HepG2 (cell line): Measurements from ENCODE around the gene GLIPR1. TPM values are rescaled to one million over a fixed set of nuclear protein-coding genes. Genes with fewer than 3 reads are reported as not detected.
A peak's percentile ranks its signal among the peaks of the same experiment; 100 is the strongest.

Experiments
- ARID2 ChIP-seq: sonication (generic); formaldehyde crosslinking; IDR thresholded peaks from 2 replicates; pipeline ENCODE4 v1.8.1; 2022; ENCODE audit warnings: mild to moderate bottlenecking, missing genetic modification reagents, borderline replicate concordance
- EP300 ChIP-seq, 3 experiments: sonication (generic) in 1 of 3; formaldehyde crosslinking in 1 of 3; IDR thresholded peaks; 2 replicates each; pipeline versions ENCODE4 v1.5.1 to v1.6.1; 2011 to 2020; ENCODE audit warnings: low read depth in 2 of 3, low read length in 2 of 3, borderline replicate concordance in 1 of 3, improper control_type of control experiment in 1 of 3, mild to moderate bottlenecking in 1 of 3, missing genetic modification reagents in 1 of 3, moderate library complexity in 1 of 3
- KMT2A ChIP-seq: sonication (generic); formaldehyde crosslinking; IDR thresholded peaks from 2 replicates; pipeline ENCODE4 v1.4.0; 2020; ENCODE audit warnings: missing genetic modification reagents
- PCBP2 ChIP-seq: fragments of 200-400 bp; formaldehyde crosslinking; optimal IDR thresholded peaks from 2 replicates; pipeline ENCODE3; 2018; ENCODE audit warnings: low read length, low read depth; ENCODE audit not compliant: poor library complexity, severe bottlenecking
- RBFOX2 ChIP-seq: fragments of 200-400 bp; formaldehyde crosslinking; IDR thresholded peaks from 2 replicates; pipeline ENCODE4 v1.6.1; 2017; ENCODE audit warnings: low read depth, mild to moderate bottlenecking, low read length
- ZNF572 ChIP-seq: sonication (generic); formaldehyde crosslinking; IDR thresholded peaks from 2 replicates; pipeline ENCODE4 v1.5.1; 2020; ENCODE audit warnings: mild to moderate bottlenecking, missing genetic modification reagents
- ZNF614 ChIP-seq: IDR thresholded peaks from 2 replicates; pipeline ENCODE4 v1.6.1; 2018; ENCODE audit warnings: missing biosample characterization, missing genetic modification reagents, inconsistent platforms, borderline replicate concordance
- polyA plus RNA-seq, 8 experiments: library from polyadenylated mRNA; depleted of rRNA in 3 of 8; stranded (reverse) in 7 of 8; unstranded in 1 of 8; fragments of >200 nt; fragmentation: Illumina TruSeq in 4 of 8; extraction: Trizol in 4 of 8; gene quantifications; 2 replicates each; pipeline versions ENCODE4 v1.2.1 to v1.2.3, GENCODE V29; 2011 to 2016; ENCODE audit warnings: low read depth in 4 of 8, missing spikeins in 1 of 8, mixed read lengths in 1 of 8; ENCODE audit not compliant: insufficient read depth in 1 of 8
- total RNA-seq, 5 experiments: library from RNA; depleted of rRNA; stranded (reverse); fragments of >200 nt; fragmentation: Illumina TruSeq; extraction: Trizol; gene quantifications; 2 replicates each; pipeline ENCODE4 v1.2.3, GENCODE V29; 2016; ENCODE audit warnings: low read depth in 1 of 5
- TF ChIP-seq, protein P1 (sequence below): sonication (generic); formaldehyde crosslinking; IDR thresholded peaks from 2 replicates; pipeline ENCODE4 v1.4.0; 2020; ENCODE audit warnings: missing genetic modification reagents, mild to moderate bottlenecking, borderline replicate concordance
- TF ChIP-seq, protein P2 (sequence below): sonication (generic); formaldehyde crosslinking; IDR thresholded peaks from 2 replicates; pipeline ENCODE4 v1.8.1; 2023; ENCODE audit warnings: missing genetic modification reagents, inconsistent platforms, borderline replicate concordance
- TF ChIP-seq, protein P3 (sequence below): sonication (generic); formaldehyde crosslinking; IDR thresholded peaks from 2 replicates; pipeline ENCODE4 v1.4.0; 2020; ENCODE audit warnings: mild to moderate bottlenecking, missing genetic modification reagents
- TF ChIP-seq, protein P4 (sequence below): sonication (generic); formaldehyde crosslinking; IDR thresholded peaks from 2 replicates; pipeline ENCODE4 v1.4.0; 2020; ENCODE audit warnings: mild to moderate bottlenecking, low read depth, missing genetic modification reagents

The GLIPR1 gene
- total and polyA plus RNA-seq, 2 of the 13 experiments (the other 11 are each of a cell fraction or from before 2014, with no cell fraction given) = 1.9 to 5.0 TPM

DNA sequence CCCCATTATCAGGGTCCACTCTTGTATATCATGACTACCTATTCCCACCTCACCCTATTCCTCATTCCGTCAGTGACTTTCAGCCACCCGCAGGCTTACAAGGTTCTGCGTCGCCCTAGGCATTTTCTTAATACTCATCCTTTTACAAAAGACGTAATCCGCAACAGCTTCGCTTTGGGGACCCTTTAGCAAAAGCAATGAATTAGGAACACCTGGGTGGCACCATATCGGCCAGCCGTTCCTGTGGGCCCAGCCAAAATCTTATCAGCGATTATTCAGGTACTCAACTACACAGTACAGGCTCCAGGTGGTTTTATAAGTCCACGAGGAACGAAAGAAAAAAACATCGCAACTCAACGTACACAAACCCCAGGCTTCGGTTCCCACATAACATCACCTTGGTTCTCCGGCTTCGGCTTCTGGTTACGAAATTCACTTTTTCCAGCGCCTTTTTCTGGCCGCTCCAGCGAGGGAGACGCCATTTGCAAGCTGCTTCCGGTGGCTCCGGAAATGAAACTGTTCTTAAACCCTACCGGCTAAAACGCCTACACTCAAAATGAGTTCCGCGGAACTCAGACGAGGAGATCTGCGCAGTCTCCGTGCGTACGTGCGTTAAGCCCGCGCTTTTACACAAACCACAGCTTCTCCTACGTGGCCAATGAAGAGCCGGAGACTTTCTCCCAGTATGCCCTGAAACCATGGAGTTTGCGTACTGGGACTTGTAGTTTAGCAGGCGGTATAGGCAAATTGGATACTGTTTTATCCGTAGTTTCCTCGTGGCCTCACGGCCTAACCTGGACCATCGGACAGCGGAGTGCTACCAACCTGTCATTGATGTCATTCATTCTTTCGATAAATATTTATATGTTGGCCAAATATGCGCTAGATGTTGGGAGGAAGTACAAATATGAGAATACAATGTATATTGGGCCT lies 30.8 kb downstream of the GLIPR1 start, which contains the start of gene KRR1 (continued):
- TF ChIP-seq, protein P1, sequence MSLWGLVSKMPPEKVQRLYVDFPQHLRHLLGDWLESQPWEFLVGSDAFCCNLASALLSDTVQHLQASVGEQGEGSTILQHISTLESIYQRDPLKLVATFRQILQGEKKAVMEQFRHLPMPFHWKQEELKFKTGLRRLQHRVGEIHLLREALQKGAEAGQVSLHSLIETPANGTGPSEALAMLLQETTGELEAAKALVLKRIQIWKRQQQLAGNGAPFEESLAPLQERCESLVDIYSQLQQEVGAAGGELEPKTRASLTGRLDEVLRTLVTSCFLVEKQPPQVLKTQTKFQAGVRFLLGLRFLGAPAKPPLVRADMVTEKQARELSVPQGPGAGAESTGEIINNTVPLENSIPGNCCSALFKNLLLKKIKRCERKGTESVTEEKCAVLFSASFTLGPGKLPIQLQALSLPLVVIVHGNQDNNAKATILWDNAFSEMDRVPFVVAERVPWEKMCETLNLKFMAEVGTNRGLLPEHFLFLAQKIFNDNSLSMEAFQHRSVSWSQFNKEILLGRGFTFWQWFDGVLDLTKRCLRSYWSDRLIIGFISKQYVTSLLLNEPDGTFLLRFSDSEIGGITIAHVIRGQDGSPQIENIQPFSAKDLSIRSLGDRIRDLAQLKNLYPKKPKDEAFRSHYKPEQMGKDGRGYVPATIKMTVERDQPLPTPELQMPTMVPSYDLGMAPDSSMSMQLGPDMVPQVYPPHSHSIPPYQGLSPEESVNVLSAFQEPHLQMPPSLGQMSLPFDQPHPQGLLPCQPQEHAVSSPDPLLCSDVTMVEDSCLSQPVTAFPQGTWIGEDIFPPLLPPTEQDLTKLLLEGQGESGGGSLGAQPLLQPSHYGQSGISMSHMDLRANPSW (CRISPR knock-in tag) = peak; percentile 29; the same call in 1 of the 2 replicates
- TF ChIP-seq, protein P2, sequence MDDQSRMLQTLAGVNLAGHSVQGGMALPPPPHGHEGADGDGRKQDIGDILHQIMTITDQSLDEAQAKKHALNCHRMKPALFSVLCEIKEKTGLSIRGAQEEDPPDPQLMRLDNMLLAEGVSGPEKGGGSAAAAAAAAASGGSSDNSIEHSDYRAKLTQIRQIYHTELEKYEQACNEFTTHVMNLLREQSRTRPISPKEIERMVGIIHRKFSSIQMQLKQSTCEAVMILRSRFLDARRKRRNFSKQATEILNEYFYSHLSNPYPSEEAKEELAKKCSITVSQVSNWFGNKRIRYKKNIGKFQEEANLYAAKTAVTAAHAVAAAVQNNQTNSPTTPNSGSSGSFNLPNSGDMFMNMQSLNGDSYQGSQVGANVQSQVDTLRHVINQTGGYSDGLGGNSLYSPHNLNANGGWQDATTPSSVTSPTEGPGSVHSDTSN (CRISPR knock-in tag) = no peak
- TF ChIP-seq KMT2A (CRISPR knock-in tag) (peak; percentile 99), ZNF614 (CRISPR knock-in tag) (peak; percentile 83), ZNF572 (CRISPR knock-in tag) (peak; percentile 97; the same call in 1 of the 2 replicates), PCBP2 (no peak), ARID2 (no peak), EP300 (IDR thresholded peaks at IDR 0.05; ENCODE audit: low read depth in 2 of 2, low read length in 2 of 2) (no peak), EP300 (CRISPR knock-in tag; IDR thresholded peaks at IDR 0.05; ENCODE audit: borderline replicate concordance) (no peak; the same call in 1 of the 2 replicates), RBFOX2 (0 out of 2 replicates have a peak, but pooled peaks have one; percentile 21)
- TF ChIP-seq, protein P3, sequence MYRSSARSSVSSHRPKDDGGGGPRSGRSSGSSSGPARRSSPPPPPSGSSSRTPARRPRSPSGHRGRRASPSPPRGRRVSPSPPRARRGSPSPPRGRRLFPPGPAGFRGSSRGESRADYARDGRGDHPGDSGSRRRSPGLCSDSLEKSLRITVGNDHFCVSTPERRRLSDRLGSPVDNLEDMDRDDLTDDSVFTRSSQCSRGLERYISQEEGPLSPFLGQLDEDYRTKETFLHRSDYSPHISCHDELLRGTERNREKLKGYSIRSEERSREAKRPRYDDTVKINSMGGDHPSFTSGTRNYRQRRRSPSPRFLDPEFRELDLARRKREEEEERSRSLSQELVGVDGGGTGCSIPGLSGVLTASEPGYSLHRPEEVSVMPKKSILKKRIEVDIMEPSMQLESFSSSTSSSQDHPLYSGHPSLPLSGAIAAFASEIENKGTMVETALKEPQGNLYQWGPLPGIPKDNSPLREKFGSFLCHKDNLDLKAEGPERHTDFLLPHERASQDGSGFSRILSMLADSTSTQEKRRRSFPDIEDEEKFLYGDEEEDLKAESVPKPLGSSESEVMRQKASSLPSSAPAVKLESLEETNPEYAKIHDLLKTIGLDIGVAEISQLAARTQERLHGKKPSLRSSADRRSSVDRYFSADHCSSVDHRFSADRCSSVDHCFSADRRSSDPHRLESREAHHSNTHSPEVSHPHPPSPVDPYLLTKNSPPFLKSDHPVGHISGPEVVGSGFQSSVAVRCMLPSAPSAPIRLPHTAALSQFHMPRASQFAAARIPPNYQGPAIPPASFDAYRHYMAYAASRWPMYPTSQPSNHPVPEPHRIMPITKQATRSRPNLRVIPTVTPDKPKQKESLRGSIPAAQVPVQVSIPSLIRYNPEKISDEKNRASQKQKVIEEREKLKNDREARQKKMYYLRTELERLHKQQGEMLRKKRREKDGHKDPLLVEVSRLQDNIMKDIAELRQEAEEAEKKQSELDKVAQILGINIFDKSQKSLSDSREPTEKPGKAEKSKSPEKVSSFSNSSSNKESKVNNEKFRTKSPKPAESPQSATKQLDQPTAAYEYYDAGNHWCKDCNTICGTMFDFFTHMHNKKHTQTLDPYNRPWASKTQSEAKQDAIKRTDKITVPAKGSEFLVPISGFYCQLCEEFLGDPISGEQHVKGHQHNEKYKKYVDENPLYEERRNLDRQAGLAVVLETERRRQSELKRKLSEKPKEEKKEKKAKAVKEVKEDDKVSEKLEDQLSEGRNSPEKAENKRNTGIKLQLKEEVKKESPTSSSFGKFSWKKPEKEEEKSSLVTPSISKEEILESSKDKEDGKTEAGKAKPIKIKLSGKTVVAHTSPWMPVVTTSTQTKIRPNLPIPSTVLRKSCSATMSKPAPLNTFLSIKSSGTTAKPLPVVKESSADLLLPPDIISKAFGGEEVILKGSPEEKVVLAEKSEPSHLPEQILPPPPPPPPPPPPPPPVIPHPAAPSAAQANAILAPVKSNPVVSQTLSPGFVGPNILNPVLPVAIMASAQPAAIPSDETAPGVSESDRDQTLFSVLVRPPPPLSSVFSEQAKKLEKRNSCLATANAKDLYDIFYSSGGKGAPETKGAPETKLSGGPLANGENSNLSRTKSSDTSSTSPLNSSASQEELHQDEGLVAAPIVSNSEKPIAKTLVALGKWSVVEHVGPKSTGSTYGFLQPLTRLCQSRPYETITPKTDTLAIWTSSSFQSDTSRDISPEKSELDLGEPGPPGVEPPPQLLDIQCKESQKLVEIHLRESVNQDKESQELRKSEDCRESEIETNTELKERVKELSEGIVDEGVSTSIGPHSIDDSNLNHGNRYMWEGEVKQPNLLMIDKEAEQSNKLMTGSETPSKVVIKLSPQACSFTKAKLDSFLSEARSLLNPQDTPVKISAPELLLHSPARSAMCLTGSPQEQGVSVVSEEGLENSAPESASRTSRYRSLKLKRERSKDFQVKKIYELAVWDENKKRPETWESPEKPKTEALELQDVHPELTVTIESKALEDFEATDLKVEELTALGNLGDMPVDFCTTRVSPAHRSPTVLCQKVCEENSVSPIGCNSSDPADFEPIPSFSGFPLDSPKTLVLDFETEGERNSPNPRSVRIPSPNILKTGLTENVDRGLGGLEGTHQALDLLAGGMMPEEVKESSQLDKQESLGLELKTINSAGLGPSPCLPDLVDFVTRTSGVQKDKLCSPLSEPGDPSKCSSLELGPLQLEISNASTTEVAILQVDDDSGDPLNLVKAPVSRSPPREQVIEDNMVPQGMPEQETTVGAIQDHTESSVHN (CRISPR knock-in tag) = 0 out of 2 replicates have a peak, but pooled peaks have one; percentile 50
- TF ChIP-seq, protein P4, sequence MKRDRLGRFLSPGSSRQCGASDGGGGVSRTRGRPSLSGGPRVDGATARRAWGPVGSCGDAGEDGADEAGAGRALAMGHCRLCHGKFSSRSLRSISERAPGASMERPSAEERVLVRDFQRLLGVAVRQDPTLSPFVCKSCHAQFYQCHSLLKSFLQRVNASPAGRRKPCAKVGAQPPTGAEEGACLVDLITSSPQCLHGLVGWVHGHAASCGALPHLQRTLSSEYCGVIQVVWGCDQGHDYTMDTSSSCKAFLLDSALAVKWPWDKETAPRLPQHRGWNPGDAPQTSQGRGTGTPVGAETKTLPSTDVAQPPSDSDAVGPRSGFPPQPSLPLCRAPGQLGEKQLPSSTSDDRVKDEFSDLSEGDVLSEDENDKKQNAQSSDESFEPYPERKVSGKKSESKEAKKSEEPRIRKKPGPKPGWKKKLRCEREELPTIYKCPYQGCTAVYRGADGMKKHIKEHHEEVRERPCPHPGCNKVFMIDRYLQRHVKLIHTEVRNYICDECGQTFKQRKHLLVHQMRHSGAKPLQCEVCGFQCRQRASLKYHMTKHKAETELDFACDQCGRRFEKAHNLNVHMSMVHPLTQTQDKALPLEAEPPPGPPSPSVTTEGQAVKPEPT (CRISPR knock-in tag) = peak; percentile 55; the same call in 1 of the 2 replicates
